Suppressor macrophage (primary cell): ENCODE results near the gene MICU1.

Experiments used
- DNase-seq, 4 experiments: peaks; one replicate each; pipeline ENCODE4 v3.0.0-alpha.2; 2020 to 2022

Gene MICU1

DNA sequence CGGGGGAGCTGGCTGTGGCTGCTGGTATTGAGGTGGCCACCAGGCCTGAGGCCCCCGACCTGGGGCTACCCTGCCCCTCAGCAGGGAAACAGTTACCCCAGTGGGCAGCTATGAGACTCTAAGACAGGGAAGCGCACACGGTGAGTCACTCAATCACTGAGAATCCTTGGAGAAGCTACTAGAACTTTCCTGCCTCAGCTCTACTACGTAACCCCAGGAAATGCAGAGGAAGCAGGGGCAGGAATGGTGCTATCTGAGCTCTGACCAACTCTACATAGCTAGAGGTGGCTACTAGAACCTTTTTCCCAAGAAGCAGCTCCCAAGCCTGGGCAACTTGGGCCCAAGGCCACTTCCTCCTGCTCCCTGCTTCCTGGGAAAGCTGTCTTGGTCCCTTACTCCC, 283.0 kb downstream of the MICU1 start:
- peak in 2 of 4 experiments; percentile 25 to 32 for DNase-seq

DNA sequence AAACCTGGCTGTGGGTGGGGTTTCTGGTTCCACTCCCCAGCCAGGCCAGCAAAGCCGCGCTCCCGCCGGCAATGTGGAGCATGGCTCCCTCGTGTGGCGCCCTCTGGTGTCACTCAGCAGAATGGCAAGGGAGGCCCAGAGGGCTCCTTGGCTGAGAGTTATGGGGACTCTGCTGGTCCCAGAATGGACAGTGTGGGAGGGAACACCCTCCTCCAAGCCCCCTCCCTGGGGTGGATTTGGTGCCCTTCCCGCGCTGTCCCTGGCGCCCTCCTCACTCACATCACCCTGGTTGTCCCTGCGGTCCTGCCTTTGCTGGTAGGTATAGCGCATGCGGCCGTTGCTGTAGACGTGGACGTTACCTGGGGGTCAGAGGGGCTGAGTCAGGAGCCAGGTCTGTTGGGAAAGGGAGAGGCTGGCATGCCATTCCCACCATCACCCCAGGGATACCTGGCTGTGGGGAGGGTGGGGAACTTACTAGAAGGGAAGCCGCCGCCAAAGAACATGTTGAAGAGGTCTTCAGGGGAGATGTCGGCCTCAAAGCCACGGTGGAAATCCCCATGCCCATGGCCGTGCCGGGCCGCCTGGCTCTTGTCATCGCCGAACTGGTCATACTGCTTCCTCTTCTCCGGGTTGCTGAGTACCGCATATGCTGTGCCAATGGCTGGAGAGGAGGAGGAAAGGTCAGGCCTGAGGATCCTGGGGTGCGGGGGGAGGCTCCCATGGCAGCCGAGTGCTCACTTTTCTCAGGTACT, 285.2 kb downstream of the MICU1 start:
- peak; percentile 79 to 88 (median 82) for DNase-seq

DNA sequence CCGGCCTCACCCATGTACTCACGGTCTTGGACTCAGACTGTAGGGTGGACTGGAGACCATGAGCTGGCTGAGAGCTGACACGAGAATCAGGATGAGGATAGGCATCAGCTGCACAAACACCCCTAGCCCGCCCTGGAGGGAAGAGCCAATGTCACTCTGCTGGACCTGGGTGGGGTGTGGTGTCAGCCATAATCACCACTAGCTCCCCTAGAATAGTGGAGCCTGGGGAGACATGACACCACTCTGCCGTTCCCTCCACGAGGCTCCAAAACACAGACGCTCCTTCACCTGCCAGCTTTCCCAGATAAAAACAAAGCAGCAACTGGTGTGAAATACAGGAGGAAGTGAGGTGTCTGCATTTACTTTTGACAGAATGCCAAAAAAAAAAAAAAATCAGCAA, 287.7 kb downstream of the MICU1 start:
- no peak for DNase-seq

DNA sequence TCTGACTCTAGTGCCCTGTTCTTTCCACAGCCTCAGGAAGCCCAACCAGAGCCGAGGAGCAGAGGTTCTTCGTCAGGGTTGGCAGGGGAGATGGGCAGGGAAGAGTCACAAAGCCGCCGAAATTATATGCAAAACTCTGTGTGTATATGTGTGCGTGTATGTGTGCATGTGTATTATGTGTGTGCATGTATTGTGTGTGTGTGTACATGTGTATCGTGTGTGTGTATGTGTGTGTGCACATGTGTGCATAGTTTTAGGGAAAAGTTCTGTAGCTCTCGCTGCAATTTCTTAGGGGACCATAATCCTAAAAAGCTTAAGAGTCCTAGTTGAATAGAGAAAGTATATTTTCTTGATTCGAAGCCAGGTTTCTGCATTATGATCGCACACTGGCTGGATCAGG, 288.2 kb downstream of the MICU1 start:
- DNase-seq: no peak

DNA sequence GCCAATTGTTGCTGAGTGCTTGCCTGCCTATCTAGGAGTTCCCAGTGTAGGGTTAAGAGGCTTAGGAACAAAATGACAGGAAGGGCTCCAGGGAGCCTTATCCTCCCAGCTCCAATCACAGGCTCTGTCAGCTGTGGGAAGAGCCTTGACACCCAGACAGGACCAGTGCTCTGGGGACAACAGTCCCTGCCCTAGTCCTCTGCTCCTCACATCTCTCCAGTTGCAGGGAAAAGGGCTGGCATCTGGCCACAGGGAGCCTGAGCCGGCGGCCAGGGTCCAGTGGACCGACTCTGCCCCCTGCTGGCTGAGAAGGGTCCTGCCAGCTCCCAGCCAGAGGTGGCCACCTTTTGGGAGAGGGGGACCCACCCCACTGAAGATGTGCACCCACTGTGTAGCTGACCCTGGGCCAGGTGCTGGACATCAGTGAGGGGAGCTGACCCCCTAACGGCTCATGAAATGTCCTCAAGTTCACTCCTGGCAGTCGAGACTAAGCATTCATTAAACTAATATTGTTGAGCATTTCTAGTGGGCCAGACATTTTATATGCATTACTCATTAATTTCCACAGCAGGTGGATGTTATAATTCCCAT, 288.7 kb downstream of the MICU1 start:
- peak; percentile 73 to 86 (median 81) for DNase-seq

DNA sequence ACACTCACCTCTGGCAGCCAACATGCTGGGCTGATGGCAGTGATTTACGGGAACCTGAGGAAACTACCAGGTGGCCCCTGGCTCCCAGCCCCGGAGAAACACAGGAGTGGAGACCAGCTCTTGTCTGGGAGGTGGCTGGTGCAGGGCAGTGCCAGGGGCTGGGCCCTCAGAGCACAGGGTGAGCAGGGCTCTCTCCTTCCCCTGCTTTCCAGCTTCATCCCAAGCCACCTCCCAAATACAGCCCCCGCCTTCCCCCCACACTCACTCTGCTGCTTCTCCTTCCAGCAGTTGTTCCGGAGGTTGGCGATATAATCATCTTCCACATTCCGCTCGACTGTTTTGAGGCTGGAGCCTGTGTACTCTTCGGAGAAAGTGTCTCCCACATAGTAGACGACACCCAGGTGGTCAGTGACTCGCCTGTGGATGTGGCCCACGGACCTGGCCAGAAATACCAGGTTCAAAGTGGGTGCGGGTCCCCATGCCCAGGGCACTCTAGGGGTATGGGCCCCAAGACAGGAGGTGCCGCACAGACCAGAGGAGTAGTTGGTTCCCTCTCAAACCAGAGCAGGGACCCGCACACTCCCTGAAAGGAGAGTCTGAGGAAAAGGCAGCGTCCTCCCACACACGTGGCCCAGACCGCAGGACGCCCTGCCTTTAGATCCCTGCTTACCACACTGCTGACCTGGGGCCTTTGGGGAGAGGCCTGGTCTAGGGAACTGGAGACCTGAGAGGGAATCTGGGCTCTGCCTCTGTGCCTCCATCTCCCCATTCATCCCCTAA, 289.4 kb downstream of the MICU1 start:
- DNase-seq: peak in 1 of 4 experiments; percentile 13

DNA sequence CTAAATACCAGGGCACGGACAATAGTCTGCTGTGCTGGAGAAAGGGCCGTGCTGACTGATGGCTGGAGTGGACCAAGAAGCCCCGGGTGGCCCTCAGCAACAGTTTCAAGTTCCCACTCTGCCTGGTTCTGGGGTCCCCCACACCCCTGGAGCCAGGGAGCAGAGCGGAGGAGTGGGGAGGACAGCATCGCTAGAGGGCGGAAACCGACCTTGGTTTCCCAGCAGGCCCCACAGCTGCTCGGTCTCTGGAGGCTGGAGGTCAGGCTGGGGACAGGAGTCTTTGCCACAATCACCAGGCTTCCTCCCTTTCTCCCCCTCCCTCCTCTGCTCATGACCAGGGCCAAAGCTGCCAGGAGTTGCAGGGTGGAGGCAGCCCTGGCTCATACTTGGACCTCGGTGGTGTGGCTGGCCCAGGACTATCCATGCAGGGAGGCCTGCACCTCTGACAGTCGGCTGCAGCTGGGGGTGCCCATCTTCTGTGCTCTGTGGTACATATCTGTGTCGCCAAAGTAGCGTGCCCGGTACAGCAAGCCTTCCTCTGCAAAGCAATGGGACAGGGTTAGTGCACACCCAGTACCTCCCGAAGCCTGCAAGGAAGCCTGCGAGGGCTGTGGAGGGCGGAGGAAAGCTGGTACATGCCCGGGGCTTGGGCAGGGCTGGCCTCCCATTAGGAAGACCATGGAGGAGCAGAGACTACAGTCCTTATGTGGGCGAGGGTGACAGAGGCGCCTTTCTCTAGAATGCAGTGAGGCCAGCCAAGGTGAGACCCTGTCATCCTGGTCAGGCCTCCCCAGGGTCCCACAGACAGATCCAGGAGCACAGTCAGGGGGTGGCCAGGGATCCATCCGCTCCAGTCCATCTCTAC, 290.3 kb downstream of the MICU1 start:
- peak; percentile 49 to 76 (median 66) for DNase-seq

DNA sequence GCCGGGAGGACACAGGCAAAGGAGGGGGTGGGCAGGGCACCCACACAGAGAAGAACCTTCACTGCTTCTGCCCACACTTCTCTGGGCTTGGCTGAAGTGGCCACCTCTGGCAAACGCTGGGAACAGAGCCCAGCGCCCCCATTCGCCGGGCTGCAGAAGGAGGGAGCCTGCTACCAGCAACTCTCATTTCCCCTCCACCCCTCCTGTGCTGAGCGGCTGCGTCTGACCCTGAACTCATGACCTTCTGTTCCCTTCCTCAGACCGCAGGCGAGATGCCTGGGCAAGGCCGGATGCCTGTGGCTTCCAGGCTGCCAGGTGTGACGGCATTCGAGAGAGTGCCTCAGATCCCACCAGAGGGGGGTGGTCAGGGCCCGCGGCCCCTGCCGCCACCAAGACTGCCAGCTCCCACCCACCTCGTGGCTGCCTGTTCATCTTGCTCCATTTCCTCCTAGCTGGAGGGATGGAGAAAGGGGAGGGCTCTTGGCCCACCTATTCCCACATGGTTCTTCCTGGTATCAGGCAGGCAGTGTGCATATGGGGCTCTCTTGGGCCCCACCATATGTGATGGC, 291.0 kb downstream of the MICU1 start:
- DNase-seq: peak; percentile 83 to 90 (median 88)

DNA sequence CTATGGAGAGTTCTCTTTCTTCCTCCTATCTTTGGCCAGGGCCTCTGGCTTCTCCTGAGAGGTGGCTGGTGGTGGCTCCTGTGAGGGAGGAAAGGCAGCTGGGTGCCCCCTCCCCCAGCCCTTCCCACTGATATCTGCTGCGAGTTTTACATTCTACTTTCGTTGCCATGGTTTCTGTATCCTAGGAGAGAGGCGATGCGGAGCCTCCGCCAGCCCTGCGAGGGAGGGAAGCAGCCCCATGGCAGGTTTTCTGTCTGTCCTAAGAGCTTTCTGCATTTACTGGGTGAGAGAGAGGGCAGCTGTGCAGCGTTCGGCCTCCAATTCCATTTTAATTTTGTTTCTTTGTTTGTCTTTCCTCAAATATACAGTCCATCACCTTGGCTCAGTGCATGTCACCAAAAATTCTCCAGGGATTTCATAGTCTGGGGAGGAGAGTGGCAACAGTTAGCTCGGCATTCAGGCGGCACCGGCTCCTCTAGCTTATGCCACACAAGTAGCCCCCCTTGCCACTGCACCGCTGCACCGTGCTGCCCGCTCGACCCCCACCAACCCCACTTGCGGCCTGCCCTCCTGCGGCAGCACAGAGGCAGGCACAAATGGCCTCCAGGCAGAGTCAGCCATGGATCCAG, 291.6 kb downstream of the MICU1 start:
- DNase-seq: no peak

DNA sequence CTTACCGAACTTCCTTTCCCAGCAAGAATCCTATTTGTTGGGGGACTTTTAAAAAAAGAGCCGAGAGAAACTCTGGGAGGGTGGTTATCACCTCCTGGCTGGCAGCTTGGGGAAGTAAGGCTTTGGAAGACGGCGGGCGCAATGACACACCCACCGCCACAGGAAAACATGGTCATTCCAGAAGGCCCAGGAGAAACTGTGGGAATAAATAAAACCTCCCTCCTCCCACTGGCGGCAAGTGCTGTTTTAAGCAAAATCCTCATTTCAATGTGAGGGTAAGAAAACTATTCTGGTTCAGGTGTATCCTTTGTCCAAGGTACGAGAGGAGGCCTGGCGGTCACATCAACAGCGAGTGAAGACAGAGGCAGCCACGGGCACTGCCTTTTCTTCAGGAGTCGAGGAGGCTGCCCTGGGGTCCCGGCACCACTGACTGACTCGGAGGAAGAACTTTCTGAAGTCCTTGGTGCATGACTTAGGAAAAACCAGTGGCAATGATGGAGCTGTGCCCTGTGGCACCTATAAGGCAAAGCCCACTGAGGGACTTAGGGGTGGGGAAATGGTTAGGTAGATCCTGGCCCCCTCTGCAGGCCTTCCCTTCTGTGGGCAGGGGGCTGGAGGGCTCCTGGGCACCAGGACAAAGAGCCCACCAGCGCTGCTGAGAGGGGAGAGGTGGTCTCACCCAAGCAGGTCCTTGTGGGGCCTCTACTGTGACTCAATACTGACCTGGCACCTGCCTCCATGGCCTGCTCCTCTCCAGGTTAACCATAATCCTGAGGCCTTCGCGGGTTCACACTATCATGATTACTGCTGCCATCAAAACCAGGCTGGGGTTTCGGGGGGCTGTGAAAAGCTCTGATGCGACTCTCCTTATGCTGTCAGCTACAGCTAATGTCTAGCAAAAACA, 292.5 kb downstream of the MICU1 start:
- DNase-seq: peak in 2 of 4 experiments; percentile 45 to 52

DNA sequence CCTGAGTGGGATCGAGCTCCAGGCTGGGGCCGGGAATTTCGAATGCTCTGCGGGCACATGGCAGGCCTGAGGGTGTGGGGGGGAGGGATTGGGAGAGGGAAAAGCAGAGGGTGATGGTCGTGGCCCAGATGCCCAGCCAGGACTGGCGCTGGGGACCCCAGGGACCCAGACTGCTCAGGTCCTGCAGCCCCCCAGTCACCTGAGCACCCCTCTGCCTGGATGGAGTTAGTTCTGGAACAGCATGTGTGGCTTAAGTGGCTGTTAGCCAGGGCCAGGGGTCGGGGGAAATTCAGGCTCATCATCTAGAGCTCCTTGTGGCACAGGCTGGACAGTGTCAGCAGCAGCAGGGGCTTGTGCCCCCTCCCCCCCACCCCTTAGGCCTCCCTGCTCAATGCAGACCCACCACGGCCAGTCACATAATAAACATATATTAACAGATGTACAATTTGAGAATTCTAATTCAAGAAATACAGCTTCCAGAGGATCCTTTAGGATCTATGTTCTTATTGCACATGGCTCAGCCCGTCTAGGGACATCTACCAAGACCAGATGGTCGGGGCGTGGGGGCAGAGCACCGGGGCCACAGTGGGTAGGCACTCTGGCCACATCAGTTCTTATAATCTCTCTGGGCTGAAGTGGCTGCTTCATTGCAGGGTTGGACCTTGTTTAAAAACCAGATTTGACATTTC, 293.3 kb downstream of the MICU1 start:
- peak in 1 of 4 experiments; percentile 50 for DNase-seq

DNA sequence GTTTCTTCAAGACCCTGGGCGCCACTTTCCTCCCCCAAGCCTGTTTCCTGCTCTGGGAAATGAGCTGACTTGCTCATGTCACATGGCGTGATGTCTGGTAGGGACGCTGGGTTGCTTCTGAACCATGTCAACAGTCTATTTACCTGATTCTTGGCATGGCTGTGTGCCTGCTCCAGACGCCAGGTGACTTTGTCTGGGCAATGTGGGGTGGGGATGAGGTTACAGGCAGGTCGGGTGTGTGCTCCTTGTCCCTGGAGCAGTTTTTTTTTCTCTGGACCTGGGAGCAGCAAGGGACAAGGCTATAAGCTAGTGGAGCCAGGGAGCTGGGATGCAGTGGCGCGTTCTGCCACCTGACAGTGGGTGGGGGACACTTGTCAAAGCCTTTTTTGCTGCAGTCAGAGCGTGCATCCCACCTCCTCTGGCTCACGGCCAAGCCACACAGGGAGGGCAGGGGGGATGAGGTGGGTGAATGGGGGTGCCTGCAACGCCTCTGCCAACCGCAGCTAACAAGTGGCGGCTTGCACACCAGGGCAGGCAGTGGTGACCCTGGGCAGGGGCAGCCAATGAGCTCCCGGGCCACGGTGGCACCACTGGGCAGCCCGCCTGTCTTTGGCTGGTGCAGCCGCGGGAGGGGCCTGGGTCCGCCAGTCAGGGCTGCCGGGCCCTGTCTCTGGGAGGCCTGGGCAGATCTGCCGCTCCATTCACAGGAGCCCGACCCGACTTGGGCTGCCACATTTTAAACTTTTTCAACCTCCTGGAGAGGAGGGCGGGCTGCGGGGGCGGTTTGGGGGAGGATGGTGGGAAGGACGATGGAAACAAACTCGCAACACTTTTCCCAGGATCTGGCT, 294.1 kb downstream of the MICU1 start:
- peak; percentile 86 to 94 (median 91) for DNase-seq

DNA sequence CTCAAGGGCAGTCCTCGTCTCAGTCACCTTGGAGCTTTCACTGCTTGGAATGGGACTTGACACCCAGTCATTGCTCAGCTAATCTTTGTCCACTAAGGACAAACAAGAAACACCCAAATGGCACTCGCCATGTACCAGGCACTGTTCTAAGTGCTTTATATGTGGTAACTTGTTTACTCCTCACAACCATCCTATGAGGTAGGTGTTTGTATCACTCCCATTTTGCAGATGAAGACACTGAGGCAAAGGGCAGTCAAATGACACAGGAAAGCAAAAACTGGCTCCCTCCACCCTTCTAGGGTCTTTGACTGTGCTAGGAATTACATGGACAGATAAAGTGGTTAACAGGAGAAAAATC, 295.8 kb downstream of the MICU1 start:
- no peak for DNase-seq

DNA sequence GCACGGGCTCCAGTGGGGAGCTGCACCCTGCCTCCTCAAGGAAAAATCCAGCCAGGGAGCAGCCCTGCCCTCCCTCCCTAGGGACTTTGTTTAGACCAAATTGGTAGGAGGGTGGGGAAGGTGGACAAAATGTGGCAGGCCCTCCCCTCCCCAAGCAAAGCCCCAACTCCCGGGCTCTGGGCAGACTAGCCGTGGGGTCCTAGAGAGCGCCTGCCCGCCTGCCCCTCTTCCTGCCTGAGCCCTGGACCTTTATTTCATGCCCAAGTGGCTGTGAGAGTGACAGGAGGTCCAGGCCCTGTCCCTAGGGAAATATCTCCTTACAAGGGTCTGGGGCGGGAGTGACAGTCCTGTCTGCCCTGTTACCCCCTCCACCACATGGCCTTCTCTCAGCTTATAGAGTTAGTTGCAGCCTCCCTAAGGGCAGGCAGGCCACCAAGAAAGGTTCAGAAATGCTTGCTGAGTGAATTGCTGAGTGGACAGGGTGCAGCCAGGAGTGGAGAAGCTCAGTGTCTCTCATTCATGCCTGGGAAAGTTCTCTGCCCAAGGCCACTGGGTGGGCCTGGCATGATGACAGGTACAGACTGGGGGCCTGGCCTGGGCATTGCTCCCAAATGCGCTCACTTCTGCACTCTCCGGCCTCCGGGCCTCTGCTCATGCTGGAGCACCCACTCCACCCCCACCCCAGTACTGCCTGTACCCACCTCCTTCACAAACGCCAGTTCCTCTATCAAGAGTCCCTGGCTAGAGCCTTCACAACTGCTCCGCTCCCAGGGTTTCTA, 296.4 kb downstream of the MICU1 start:
- DNase-seq: peak; percentile 74 to 85 (median 81)

DNA sequence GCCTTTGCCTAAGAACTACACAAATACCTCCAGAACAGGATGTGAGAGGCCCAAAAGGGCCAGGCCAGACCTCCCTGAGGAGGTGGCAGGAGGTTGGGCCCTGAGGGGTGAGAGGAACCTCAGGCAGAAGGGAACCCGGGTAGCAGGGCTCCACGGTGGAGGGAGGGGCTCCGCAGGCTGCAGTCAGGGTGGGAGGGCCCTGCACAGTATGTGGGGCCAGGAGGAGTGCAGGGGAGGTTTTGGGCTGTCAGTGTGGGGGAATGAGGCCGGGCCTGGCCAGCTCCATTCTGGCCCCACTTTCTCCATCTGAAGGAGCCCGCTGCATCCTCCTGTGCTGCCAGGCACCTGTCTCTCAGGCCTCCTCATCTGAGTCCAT, 297.1 kb downstream of the MICU1 start:
- DNase-seq: peak in 2 of 4 experiments; percentile 37 to 51

DNA sequence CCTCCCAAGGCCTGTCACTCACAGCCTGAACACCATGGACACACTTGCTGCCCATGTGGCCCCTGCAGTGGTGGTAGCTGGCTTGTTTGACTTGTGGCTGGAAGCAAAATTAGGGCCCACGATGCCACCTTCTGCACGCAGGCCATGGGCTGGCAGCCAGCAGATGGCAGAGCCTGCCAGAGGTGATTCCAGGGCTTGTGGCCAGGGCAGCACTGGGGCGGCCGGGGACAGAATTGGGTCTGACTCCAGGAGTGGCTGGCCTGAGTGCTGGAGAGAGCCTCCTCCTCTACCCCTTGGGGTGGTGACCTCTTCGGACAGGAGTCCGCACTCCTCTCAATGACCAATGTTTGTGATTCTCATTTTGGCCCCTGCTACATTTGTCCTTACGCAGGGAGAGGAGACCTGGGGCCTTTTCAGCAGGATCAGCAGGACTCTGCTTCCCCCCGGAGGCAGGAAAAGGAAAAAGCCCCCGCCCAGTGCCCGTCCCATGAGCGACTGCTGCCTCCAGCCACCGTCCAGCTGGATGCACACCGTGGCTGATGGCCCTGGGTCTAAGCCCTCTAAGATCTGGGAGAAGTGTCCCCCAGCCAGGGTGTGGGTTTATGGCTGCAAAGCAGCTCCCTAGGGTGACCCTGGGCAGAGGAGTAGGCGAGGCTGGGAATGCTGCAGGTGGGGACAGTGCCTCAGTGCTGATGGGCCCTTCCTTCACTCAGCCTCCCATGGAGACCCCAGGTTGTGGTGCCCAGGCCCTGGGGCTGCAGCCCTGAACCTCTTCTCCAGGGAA, 297.6 kb downstream of the MICU1 start:
- peak in 3 of 4 experiments; percentile 50 to 77 (median 68) for DNase-seq
